WTC11 (cell line): ENCODE results near the gene FMO4. TPM values are rescaled to one million over a fixed set of nuclear protein-coding genes. Genes with fewer than 3 reads are reported as not detected.

Source experiments
- ATAC-seq: fragments of 200-7000 bp; cut with Tn5 transposase; 2 replicates; pipeline ENCODE4 v1.10.0; 2021; ENCODE audit warnings: mild to moderate bottlenecking, moderate library complexity
- CTCF ChIA-PET: fragments of 300-600 bp; sonication (Branson Sonifier 250); formaldehyde crosslinking; loops from one replicate; lab custom pipeline; 2021; ENCODE audit warnings: antibody characterized with exemption; lab: Charles Lee
- POLR2A ChIA-PET: fragments of 350-600 bp; sonication (Branson Sonifier 250); formaldehyde crosslinking; loops from one replicate; lab custom pipeline; 2021; ENCODE audit warnings: antibody characterized with exemption; lab: Charles Lee
- DNase-seq: peaks from one replicate; pipeline ENCODE4 v3.0.0; 2021; ENCODE audit warnings: low spot score
- H3K27ac Mint-ChIP-seq: 2 replicates; pipeline ENCODE4 v1.8.0; 2021; ENCODE audit warnings: mixed read lengths
- H3K27me3 Mint-ChIP-seq: 2 replicates; pipeline ENCODE4 v1.8.0; 2021; ENCODE audit warnings: low read depth, mild to moderate bottlenecking, moderate library complexity, mixed read lengths
- H3K36me3 Mint-ChIP-seq: 2 replicates; pipeline ENCODE4 v1.8.0; 2021; ENCODE audit warnings: mixed read lengths
- H3K4me1 Mint-ChIP-seq: 2 replicates; pipeline ENCODE4 v1.8.0; 2022; ENCODE audit warnings: mixed read lengths
- H3K4me3 Mint-ChIP-seq: 2 replicates; pipeline ENCODE4 v1.8.0; 2021; ENCODE audit warnings: mild to moderate bottlenecking, moderate library complexity, mixed read lengths
- H3K9me3 Mint-ChIP-seq: 2 replicates; pipeline ENCODE4 v1.8.0; 2021; ENCODE audit warnings: mixed read lengths
- ATF6 ChIP-seq: sonication (generic); formaldehyde crosslinking; IDR thresholded peaks from 2 replicates; pipeline ENCODE4 v1.8.1; 2023; ENCODE audit warnings: mild to moderate bottlenecking, missing genetic modification reagents
- CBFB ChIP-seq: sonication (generic); formaldehyde crosslinking; IDR thresholded peaks from 2 replicates; pipeline ENCODE4 v1.8.1; 2022; ENCODE audit warnings: mild to moderate bottlenecking, low read depth, missing genetic modification reagents
- CREM ChIP-seq: sonication (generic); formaldehyde crosslinking; IDR thresholded peaks from 2 replicates; pipeline ENCODE4 v1.8.1; 2022; ENCODE audit warnings: mild to moderate bottlenecking, missing genetic modification reagents, moderate library complexity
- E2F4 ChIP-seq: sonication (generic); formaldehyde crosslinking; IDR thresholded peaks from 2 replicates; pipeline ENCODE4 v1.8.1; 2022; ENCODE audit warnings: low read depth, mild to moderate bottlenecking, moderate library complexity, missing genetic modification reagents, borderline replicate concordance
- GABPB1 ChIP-seq: sonication (generic); formaldehyde crosslinking; IDR thresholded peaks from 2 replicates; pipeline ENCODE4 v1.8.1; 2023; ENCODE audit warnings: mild to moderate bottlenecking, missing genetic modification reagents
- GRHL2 ChIP-seq: fragments of 250-450 bp; sonication (Bioruptor Pico); IDR thresholded peaks from 2 replicates; pipeline ENCODE4 v1.8.0; 2022; ENCODE audit warnings: mild to moderate bottlenecking, moderate library complexity; ENCODE audit not compliant: insufficient replicate concordance, severe bottlenecking
- HMGA2 ChIP-seq: fragments of 250-450 bp; sonication (Bioruptor Pico); IDR thresholded peaks from 2 replicates; pipeline ENCODE4 v1.4.0; 2021; ENCODE audit warnings: mild to moderate bottlenecking, moderate library complexity
- JUN ChIP-seq: sonication (generic); formaldehyde crosslinking; IDR thresholded peaks from 2 replicates; pipeline ENCODE4 v1.8.0; 2023; ENCODE audit warnings: mild to moderate bottlenecking, missing genetic modification reagents
- MLX ChIP-seq: sonication (generic); formaldehyde crosslinking; IDR thresholded peaks from 2 replicates; pipeline ENCODE4 v1.8.1; 2023; ENCODE audit warnings: mild to moderate bottlenecking, missing genetic modification reagents, moderate library complexity
- NFATC4 ChIP-seq: fragments of 250-450 bp; sonication (Bioruptor Pico); IDR thresholded peaks from 2 replicates; pipeline ENCODE4 v1.9.0; 2021; ENCODE audit warnings: mild to moderate bottlenecking
- NR3C1 ChIP-seq: sonication (generic); formaldehyde crosslinking; conservative IDR thresholded peaks from 2 replicates; pipeline ENCODE4 v1.8.1; 2023; ENCODE audit warnings: low read depth, mild to moderate bottlenecking, missing genetic modification reagents
- PRRX2 ChIP-seq: fragments of 250-450 bp; sonication (Bioruptor Pico); IDR thresholded peaks from 2 replicates; pipeline ENCODE4 v1.8.0; 2021; ENCODE audit warnings: mild to moderate bottlenecking
- SP1 ChIP-seq: sonication (generic); formaldehyde crosslinking; conservative IDR thresholded peaks from 2 replicates; pipeline ENCODE4 v1.8.1; 2022; ENCODE audit warnings: missing genetic modification reagents
- ZNF416 ChIP-seq: fragments of 250-450 bp; sonication (Bioruptor Pico); IDR thresholded peaks from 2 replicates; pipeline ENCODE4 v1.9.0; 2021; ENCODE audit warnings: mild to moderate bottlenecking, inconsistent platforms
- ZNF532 ChIP-seq: fragments of 250-450 bp; sonication (Bioruptor Pico); IDR thresholded peaks from 2 replicates; pipeline ENCODE4 v1.9.0; 2021; ENCODE audit warnings: mild to moderate bottlenecking, borderline replicate concordance
- total RNA-seq: library from RNA; stranded (reverse); gene quantifications from 3 replicates; pipeline ENCODE4 v1.2.3, GENCODE V29; 2021
- TF ChIP-seq, protein P1 (sequence below): fragments of 250-450 bp; sonication (Bioruptor Pico); IDR thresholded peaks from 2 replicates; pipeline ENCODE4 v1.9.0; 2021; ENCODE audit warnings: moderate library complexity, mild to moderate bottlenecking, inconsistent platforms, borderline replicate concordance
- TF ChIP-seq, protein P2 (sequence below): sonication (generic); formaldehyde crosslinking; IDR thresholded peaks from 2 replicates; pipeline ENCODE4 v1.8.0; 2022; ENCODE audit warnings: mild to moderate bottlenecking, missing genetic modification reagents
- TF ChIP-seq, protein P3 (sequence below): sonication (generic); formaldehyde crosslinking; IDR thresholded peaks from 2 replicates; pipeline ENCODE4 v1.8.1; 2023; ENCODE audit warnings: mild to moderate bottlenecking, missing genetic modification reagents
- TF ChIP-seq, protein P4 (sequence below): fragments of 250-450 bp; sonication (Bioruptor Pico); IDR thresholded peaks from 2 replicates; pipeline ENCODE4 v2.1.2; 2022; ENCODE audit warnings: mild to moderate bottlenecking, moderate library complexity

Gene FMO4
- total RNA-seq, 1 experiment from 2014 or later, result 1.8 TPM

DNA sequence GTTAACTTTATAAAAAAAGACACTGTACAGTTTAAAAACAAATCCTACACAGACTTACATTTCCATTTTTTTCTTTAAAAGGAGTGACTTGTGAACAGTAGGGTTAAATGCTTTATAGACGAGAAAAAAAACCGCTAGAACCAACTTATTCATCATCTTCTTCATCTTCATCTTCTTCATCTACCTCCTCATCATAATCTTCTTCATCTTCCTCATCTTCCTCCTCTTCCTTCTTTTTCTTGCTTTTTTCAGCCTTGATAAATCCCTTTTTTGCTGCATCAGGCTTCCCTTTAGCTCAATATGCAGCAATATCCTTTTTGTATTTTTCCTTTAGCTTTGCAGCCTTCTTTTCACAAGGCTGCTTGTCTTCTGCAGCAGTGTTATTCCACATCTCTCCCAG, 43.2 kb upstream of the FMO4 start:
- POLR2A ChIA-PET, result no interaction called here
- H3K4me1 Mint-ChIP-seq, result peaks cover 12% of the 10 kb centered on the region
- TF ChIP-seq GRHL2, result no peak
- TF ChIP-seq PRRX2 (CRISPR knock-in tag), result no peak
- no peak for TF ChIP-seq NR3C1 (CRISPR knock-in tag)

GRCh38 chr1:171277534-171277933, 36.4 kb upstream of the FMO4 start:
- peaks cover 6% of the 10 kb centered on the region; the same call in 1 of the 2 replicates for H3K36me3 Mint-ChIP-seq
- no peak overlapping the region for H3K4me3 Mint-ChIP-seq
- H3K9me3 Mint-ChIP-seq, result peaks cover 10% of the 10 kb centered on the region
- H3K27me3 Mint-ChIP-seq, result no peaks in the 10 kb centered on the region
- DNase-seq, result no peak
- CTCF ChIA-PET, result interaction anchor here (2.0 kb wide), 1 partner anchor 36 kb away, joined by 6 read pairs; the partner anchor contains the start of gene FMO4
- H3K4me1 Mint-ChIP-seq, result peaks cover 28% of the 10 kb centered on the region
- POLR2A ChIA-PET, result no interaction called here
- no peak for ATAC-seq
- no peak for TF ChIP-seq MLX (CRISPR knock-in tag)
- TF ChIP-seq GABPB1 (CRISPR knock-in tag), result no peak
- no peak for TF ChIP-seq SP1 (CRISPR knock-in tag)
- no peak for TF ChIP-seq NFATC4 (CRISPR knock-in tag)
- no peak for TF ChIP-seq ATF6 (CRISPR knock-in tag)
- no peak for TF ChIP-seq JUN
- TF ChIP-seq CBFB (CRISPR knock-in tag), result no peak
- TF ChIP-seq ZNF532, result no peak
- no peak for TF ChIP-seq CREM
- TF ChIP-seq HMGA2 (CRISPR knock-in tag), result no peak
- H3K27ac Mint-ChIP-seq, result no peak overlapping the region

More for the DNA sequence above, 43.2 kb upstream of the FMO4 start:
- Mint-ChIP-seq H3K27me3 (no peaks in the 10 kb centered on the region; the same call in 1 of the 2 replicates), H3K27ac (no peak overlapping the region), H3K4me3 (no peak overlapping the region), H3K9me3 (peaks cover 31% of the 10 kb centered on the region), H3K36me3 (peaks cover 11% of the 10 kb centered on the region; the same call in 1 of the 2 replicates)
- DNase-seq (no peak), ATAC-seq (no peak)
- CTCF ChIA-PET, result interaction anchor here (0.8 kb wide), 1 partner anchor 43 kb away, joined by 3 read pairs; the partner anchor contains the start of gene FMO4

- ChIA-PET POLR2A (no interaction called here), CTCF (interaction anchor here (0.6 to 2.0 kb wide), 3 partner anchors 34 to 376 kb away, joined by 3 to 7 read pairs (median 3); partner anchors contain the start of gene FMO4)
- Mint-ChIP-seq H3K4me3 (no peak overlapping the region), H3K27me3 (no peaks in the 10 kb centered on the region), H3K9me3 (peaks cover 4% of the 10 kb centered on the region), H3K36me3 (no peaks in the 10 kb centered on the region), H3K27ac (no peak overlapping the region), H3K4me1 (peaks cover 36% of the 10 kb centered on the region)
- no peak for DNase-seq
- ATAC-seq, result no peak
- TF ChIP-seq, protein P1, sequence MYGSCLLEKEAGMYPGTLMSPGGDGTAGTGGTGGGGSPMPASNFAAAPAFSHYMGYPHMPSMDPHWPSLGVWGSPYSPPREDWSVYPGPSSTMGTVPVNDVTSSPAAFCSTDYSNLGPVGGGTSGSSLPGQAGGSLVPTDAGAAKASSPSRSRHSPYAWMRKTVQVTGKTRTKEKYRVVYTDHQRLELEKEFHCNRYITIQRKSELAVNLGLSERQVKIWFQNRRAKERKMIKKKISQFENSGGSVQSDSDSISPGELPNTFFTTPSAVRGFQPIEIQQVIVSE (CRISPR knock-in tag), result no peak
- TF ChIP-seq, protein P2, sequence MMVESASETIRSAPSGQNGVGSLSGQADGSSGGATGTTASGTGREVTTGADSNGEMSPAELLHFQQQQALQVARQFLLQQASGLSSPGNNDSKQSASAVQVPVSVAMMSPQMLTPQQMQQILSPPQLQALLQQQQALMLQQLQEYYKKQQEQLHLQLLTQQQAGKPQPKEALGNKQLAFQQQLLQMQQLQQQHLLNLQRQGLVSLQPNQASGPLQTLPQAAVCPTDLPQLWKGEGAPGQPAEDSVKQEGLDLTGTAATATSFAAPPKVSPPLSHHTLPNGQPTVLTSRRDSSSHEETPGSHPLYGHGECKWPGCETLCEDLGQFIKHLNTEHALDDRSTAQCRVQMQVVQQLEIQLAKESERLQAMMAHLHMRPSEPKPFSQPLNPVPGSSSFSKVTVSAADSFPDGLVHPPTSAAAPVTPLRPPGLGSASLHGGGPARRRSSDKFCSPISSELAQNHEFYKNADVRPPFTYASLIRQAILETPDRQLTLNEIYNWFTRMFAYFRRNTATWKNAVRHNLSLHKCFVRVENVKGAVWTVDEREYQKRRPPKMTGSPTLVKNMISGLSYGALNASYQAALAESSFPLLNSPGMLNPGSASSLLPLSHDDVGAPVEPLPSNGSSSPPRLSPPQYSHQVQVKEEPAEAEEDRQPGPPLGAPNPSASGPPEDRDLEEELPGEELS (CRISPR knock-in tag), result no peak
- no peak for TF ChIP-seq E2F4
- TF ChIP-seq, protein P3, sequence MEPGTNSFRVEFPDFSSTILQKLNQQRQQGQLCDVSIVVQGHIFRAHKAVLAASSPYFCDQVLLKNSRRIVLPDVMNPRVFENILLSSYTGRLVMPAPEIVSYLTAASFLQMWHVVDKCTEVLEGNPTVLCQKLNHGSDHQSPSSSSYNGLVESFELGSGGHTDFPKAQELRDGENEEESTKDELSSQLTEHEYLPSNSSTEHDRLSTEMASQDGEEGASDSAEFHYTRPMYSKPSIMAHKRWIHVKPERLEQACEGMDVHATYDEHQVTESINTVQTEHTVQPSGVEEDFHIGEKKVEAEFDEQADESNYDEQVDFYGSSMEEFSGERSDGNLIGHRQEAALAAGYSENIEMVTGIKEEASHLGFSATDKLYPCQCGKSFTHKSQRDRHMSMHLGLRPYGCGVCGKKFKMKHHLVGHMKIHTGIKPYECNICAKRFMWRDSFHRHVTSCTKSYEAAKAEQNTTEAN (CRISPR knock-in tag), result no peak
- TF ChIP-seq, protein P4, sequence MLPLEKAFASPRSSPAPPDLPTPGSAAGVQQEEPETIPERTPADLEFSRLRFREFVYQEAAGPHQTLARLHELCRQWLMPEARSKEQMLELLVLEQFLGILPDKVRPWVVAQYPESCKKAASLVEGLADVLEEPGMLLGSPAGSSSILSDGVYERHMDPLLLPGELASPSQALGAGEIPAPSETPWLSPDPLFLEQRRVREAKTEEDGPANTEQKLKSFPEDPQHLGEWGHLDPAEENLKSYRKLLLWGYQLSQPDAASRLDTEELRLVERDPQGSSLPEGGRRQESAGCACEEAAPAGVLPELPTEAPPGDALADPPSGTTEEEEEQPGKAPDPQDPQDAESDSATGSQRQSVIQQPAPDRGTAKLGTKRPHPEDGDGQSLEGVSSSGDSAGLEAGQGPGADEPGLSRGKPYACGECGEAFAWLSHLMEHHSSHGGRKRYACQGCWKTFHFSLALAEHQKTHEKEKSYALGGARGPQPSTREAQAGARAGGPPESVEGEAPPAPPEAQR (CRISPR knock-in tag), result no peak
- no peak for TF ChIP-seq ZNF416 (CRISPR knock-in tag)
These were observed 34.7 kb upstream of the FMO4 start for GRCh38 chr1:171279234-171279633.
